ENCODE measurements around the gene ME1.
"Not testable (repeated sequence)": the region's sequence is repeated elsewhere in the genome, so short reads cannot be mapped to it uniquely, and the experiment has no call there.

The ME1 gene

GRCh38 chr6:83430611-83431544 is at the start of gene ME1:
Gene ME1 (minus strand): TSS chr6:83431051. CDS start chr6:83430954, 97 bp downstream.
- DNase-seq (ENCODE audit: low spot score) = peak; percentile 85

- DNase-seq (ENCODE audit: low spot score) = no peak
Measured at GRCh38 chr6:83480470-83480869, 49.6 kb upstream of the ME1 start.

GRCh38 chr6:83479389-83479788 is 48.5 kb upstream of the ME1 start:
- DNase-seq (ENCODE audit: low spot score) = no peak

GRCh38 chr6:83476971-83477370 is 46.1 kb upstream of the ME1 start:
- no peak for DNase-seq (ENCODE audit: low spot score)

- DNase-seq (ENCODE audit: low spot score) = no peak
Measured at GRCh38 chr6:83474309-83474708, 43.5 kb upstream of the ME1 start.

GRCh38 chr6:83472767-83473166 is 41.9 kb upstream of the ME1 start:
- peak; percentile 14 for DNase-seq (ENCODE audit: low spot score)

- DNase-seq (ENCODE audit: low spot score) = no peak
Measured at GRCh38 chr6:83470587-83470986, 39.7 kb upstream of the ME1 start.

- DNase-seq (ENCODE audit: low spot score) = no peak
Measured at GRCh38 chr6:83470001-83470400, 39.1 kb upstream of the ME1 start.

- peak; percentile 76 for DNase-seq (ENCODE audit: low spot score)
Measured at GRCh38 chr6:83467620-83468036, 36.8 kb upstream of the ME1 start.

GRCh38 chr6:83466328-83466727 is 35.5 kb upstream of the ME1 start:
- DNase-seq (ENCODE audit: low spot score) = no peak

- no peak for DNase-seq (ENCODE audit: low spot score)
Measured at GRCh38 chr6:83464381-83465140, 33.7 kb upstream of the ME1 start.

GRCh38 chr6:83463886-83464285 is 33.0 kb upstream of the ME1 start:
- no peak for DNase-seq (ENCODE audit: low spot score)

GRCh38 chr6:83462524-83462923 is 31.7 kb upstream of the ME1 start:
- DNase-seq (ENCODE audit: low spot score) = no peak

- no peak for DNase-seq (ENCODE audit: low spot score)
Measured at GRCh38 chr6:83461438-83461837, 30.6 kb upstream of the ME1 start.

- DNase-seq (ENCODE audit: low spot score) = no peak
Measured at GRCh38 chr6:83459663-83460062, 28.8 kb upstream of the ME1 start.

GRCh38 chr6:83450015-83450414 is 19.2 kb upstream of the ME1 start:
- DNase-seq (ENCODE audit: low spot score) = not testable (repeated sequence)

GRCh38 chr6:83444086-83444699 is 13.3 kb upstream of the ME1 start:
- DNase-seq (ENCODE audit: low spot score) = not testable (repeated sequence)

GRCh38 chr6:83443516-83443915 is 12.7 kb upstream of the ME1 start:
- DNase-seq (ENCODE audit: low spot score) = no peak

GRCh38 chr6:83442752-83443151 is 11.9 kb upstream of the ME1 start:
- DNase-seq (ENCODE audit: low spot score) = no peak

- DNase-seq (ENCODE audit: low spot score) = no peak
Measured at GRCh38 chr6:83439201-83439600, 8.3 kb upstream of the ME1 start.

- no peak for DNase-seq (ENCODE audit: low spot score)
Measured at GRCh38 chr6:83436674-83437073, 5.8 kb upstream of the ME1 start.

- no peak for DNase-seq (ENCODE audit: low spot score)
Measured at GRCh38 chr6:83433177-83433576, 2.3 kb upstream of the ME1 start.

- no peak for DNase-seq (ENCODE audit: low spot score)
Measured at GRCh38 chr6:83432636-83433035, 1.8 kb upstream of the ME1 start.
